NCI-H226 (cell line): ENCODE measurements around the gene PSMG2.

Experiments
- DNase-seq: peaks from one replicate; pipeline ENCODE4 v3.0.0-alpha.2; 2015

Gene PSMG2

GRCh38 chr18:12767580-12768155 is 64.8 kb downstream of the PSMG2 start:
- no peak for DNase-seq

DNA sequence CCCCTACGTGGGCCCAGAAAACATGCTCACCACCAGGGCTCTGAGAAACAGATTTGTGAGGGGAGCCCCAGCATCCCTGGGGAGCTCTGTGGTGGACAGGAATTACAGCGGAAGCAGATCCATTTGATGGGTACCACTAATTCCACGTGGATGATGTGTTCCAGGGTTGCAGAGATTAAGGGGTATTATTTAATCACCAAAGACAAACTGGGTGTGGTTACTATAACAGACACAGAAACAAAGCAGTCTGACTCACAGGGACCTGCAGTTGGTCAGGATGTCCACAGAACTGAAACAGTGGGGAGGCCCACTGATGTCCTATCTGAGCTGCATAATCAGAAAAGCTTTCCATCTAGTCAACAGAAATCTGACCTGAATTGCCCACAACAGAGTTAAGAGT is 65.8 kb downstream of the PSMG2 start:
- peak; percentile 22 for DNase-seq

GRCh38 chr18:12769136-12769535 is 66.3 kb downstream of the PSMG2 start:
- no peak for DNase-seq

DNA sequence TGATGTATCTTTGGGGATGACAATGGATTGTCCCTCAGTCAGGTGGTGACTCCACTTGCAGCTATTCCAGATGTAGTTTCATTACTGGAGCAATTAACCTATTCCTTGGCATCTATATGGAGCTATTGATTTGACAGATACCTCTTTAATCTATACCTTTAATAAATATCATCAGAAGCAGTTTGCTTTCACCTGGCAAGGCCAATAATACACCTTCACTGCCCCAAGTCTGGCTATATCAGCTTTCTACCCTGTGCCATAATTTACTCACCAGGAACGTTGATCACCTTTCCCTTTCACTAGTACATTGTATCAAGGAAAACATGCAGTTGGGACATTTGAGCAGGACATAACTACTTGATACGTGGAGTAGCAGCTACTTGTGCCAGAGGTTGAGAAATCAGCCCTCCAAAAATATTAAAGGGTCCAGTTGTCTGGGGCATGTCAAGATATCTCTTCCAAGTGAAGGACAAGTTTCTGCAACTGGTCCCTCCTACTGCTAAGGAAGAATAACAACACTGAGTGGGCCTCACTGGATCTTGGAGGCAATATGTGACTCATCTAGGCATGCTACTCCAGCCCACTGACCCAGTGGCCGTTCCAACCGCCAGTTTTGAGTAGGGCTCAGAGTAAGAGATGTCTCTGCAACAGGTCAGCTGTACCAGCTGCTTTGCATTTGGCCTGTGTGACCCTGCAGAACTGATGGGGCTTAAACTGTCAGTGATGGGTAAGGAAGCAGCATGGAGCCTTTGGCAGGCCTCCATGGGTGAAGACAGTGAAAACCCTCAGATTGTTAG is 67.0 kb downstream of the PSMG2 start:
- DNase-seq = no peak

DNA sequence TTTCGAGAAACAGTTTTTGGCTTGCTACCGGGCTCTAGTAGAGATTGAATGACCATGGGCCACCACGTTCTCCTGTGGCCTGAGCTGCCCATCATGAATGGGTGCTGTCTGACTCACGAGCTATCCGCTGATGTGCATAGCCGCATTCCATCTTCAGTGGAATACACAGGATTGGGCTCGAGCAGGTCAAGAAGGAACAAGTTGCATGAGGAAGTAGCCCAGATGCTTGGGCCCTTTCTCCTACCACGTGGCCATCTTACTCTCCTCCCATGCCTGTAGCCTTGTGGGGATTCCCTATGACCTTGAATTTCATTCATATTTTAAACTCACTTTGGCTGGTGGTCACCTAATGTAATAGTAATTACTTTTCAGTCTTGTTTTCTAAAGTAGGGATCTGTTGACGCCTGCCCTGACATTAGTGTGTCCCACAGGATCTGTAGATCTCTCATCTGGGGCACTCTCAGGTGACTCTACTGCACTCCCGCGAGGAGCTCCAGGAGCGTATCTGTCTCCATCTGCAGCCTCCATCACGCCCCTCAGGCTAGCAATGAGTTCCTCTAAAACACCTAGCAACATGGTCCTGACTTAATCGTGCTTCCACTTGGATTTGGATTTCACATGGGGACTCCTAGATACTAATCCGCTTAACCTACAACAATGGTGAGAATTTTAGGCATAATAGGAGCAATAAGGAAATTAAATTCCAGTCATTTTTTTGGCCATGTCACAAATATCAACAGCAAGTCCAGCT is 67.8 kb downstream of the PSMG2 start:
- no peak for DNase-seq

DNA sequence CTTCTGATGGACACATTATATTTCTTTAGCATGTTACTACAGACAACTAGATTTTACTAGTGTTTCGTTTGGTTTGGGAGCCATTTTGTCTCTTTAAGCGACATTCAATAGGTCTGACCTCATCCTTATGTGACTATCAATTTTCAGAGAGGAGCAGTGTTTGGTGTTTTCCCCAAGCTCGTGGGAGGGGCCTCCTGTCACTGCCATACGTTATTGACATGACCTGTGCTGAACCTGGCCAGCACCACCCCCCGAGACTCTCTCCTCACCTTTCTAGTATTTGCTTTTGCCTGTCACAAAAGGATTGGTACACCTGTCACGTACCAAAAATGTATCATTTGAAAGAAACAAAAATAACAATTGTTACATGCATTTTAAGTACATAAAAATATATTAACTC is 69.3 kb downstream of the PSMG2 start:
- no peak for DNase-seq

DNA sequence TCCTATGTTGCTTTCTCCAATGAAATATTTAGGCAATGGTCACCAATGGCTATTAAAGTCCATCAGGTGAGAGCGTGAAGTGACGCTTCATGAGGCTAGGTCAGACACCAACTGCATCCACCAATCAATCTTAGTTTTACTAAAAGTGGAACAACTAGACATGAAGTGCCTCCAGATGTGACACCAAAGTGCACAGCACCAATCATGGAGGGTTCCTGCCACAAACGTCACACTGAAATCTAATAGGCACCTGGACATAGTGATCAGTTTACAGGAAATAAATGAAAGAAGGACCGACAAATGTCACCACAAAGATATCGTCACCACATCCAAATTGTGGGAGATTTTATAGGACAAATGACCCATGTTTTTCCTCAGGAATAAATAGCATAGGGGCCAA is 70.5 kb downstream of the PSMG2 start:
- DNase-seq = no peak

DNA sequence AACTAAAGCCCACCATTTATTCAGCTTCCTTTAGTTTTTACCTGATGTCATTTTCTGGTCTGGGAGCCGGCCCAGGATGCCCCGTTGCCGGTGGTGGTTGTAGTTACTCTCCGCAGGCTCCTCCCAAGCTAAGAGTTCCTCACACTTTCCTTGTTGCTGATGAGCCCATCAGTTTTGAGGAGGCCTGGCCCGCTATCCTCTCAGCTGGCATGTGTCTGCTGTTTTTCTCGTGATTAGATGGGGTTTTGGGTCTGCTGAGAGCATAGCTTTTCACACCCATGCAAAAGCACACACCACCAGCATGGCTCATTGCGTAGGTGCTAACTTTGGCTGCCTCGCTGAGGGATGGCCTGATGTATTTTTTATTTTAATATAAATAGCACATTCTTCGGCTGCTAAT is 72.1 kb downstream of the PSMG2 start:
- DNase-seq = no peak
